ENCODE results near the gene LAMB1. TPM values are rescaled to one million over a fixed set of nuclear protein-coding genes. Genes with fewer than 3 reads are reported as not detected.
"Not testable (repeated sequence)": the region's sequence is repeated elsewhere in the genome, so short reads cannot be mapped to it uniquely, and the experiment has no call there.

Gene LAMB1
- total RNA-seq, 1 donor from 2014 or later = 60.0 TPM

DNA sequence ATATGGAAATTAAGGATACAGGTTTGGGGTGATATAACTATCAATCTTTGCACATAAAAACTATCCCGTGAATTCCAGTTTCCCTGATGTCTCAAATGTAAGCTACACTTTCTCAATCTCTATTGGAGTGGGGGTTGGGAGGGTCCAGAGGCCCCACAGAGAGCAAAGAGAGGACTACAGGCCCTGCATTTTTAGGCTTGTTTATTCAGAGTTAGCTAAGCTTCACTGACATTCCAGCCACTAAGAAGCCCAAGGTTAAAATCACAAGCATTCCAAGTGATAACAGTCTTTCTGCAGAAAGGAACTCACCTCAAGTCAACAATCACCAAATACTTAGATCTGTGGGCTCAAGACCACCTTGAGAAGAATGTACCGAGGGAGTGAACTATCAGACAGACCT is 31.6 kb upstream of the LAMB1 start:
- no peak for DNase-seq
- Histone ChIP-seq H3K27ac (replicated peaks) (no peak overlapping the region), H3K4me3 (no peak overlapping the region), H3K27me3 (ENCODE audit: low read depth) (no peaks in the 10 kb centered on the region), H3K4me1 (no peaks in the 10 kb centered on the region), H3K36me3 (no peaks in the 10 kb centered on the region), H3K9me3 (replicated peaks) (no peaks in the 10 kb centered on the region)
- intact Hi-C loops (cut with micrococcal nuclease) = no loop called here
- TF ChIP-seq, protein P1, sequence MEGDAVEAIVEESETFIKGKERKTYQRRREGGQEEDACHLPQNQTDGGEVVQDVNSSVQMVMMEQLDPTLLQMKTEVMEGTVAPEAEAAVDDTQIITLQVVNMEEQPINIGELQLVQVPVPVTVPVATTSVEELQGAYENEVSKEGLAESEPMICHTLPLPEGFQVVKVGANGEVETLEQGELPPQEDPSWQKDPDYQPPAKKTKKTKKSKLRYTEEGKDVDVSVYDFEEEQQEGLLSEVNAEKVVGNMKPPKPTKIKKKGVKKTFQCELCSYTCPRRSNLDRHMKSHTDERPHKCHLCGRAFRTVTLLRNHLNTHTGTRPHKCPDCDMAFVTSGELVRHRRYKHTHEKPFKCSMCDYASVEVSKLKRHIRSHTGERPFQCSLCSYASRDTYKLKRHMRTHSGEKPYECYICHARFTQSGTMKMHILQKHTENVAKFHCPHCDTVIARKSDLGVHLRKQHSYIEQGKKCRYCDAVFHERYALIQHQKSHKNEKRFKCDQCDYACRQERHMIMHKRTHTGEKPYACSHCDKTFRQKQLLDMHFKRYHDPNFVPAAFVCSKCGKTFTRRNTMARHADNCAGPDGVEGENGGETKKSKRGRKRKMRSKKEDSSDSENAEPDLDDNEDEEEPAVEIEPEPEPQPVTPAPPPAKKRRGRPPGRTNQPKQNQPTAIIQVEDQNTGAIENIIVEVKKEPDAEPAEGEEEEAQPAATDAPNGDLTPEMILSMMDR (IDR thresholded peaks at IDR 0.05; ENCODE audit: borderline replicate concordance) = no peak

DNA sequence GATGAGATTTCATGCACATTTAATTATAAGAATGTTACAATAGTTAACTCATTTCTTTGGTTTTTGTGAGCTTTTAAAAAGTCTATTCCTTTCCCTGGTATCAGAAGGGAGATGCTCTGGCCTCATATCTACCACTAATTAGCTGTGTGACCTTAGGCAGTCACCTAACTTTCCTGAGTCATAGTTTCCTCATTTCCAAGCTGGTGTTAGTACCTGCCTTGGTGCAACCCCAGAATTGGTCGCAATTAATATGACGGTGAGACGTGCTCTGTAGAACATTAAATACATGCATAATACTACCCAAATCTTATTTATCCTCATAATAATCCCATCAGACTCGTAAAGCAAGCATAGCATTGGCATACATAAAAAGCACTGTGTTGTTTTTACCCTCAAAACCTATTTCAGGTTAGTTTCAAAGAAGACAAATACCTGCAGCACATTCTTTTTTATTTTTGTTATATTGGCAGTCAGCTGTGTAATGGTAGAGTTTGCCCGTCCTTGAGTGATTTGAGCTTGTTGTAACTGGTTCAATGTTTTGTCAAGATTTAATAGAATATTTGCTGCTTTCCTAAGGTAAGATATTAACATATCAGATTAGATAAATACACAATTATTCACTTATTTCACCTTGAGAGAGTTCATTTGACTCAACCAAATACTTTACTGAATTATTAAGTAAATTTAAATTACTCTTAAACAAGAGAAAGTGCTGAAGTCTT is 31.0 kb upstream of the LAMB1 start:
- DNase-seq = no peak
- no peaks in the 10 kb centered on the region for H3K9me3 ChIP-seq (replicated peaks)
- H3K27ac ChIP-seq (replicated peaks) = no peak overlapping the region
- intact Hi-C loops (cut with micrococcal nuclease) = no loop called here
- no peaks in the 10 kb centered on the region for H3K4me1 ChIP-seq
- no peaks in the 10 kb centered on the region for H3K36me3 ChIP-seq
- TF ChIP-seq, protein P1 (IDR thresholded peaks at IDR 0.05; ENCODE audit: borderline replicate concordance) = no peak
- H3K27me3 ChIP-seq (ENCODE audit: low read depth) = no peaks in the 10 kb centered on the region
- no peak overlapping the region for H3K4me3 ChIP-seq

DNA sequence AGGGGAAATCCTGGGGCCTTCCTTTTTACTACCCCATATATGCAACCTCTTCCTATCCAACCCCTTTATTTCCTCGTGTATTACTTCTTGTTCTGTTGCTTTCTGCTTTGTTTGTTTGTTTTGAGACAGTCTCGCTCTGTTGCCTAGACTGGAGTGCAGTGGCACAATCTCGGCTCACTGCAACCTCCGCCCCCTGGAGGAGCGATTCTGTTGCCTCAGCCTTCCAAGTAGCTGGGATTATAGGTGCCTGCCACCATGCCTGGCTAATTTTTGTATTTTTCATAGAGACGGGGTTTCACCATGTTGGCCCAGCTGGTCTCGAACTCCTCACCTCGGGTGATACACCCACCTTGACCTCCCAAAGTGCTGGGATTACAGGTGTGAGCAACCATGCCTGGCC is 30.3 kb upstream of the LAMB1 start:
- intact Hi-C loops (cut with micrococcal nuclease); H3K9me3 ChIP-seq (replicated peaks); DNase-seq; H3K4me1 ChIP-seq; H3K27ac ChIP-seq (replicated peaks); H3K36me3 ChIP-seq; H3K27me3 ChIP-seq (ENCODE audit: low read depth); H3K4me3 ChIP-seq: not testable (repeated sequence)

DNA sequence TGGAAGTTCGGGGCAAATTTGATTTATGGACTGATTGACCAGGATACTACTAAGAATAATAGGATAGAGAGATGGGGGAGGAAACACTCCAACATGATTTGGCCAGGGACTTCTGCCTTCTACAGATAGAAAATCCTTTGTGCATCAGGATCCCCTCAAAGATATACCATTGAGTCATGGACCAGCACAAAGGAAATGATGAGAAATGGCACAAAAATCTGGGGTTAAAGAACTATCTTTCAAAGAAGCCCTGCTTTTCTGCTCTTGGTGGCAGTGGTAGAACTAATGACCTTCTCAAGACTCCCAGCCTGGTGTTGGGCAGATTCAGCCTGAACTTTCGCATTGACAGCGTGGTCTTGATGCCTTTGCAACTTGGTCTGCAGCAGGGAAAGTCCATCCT is 27.6 kb upstream of the LAMB1 start:
- no peak for DNase-seq
- Histone ChIP-seq H3K36me3 (no peaks in the 10 kb centered on the region), H3K27me3 (ENCODE audit: low read depth) (no peaks in the 10 kb centered on the region), H3K4me3 (no peak overlapping the region), H3K9me3 (replicated peaks) (no peaks in the 10 kb centered on the region), H3K4me1 (no peaks in the 10 kb centered on the region), H3K27ac (replicated peaks) (no peak overlapping the region)
- intact Hi-C loops (cut with micrococcal nuclease) = no loop called here
- TF ChIP-seq, protein P1 (IDR thresholded peaks at IDR 0.05; ENCODE audit: borderline replicate concordance) = no peak

DNA sequence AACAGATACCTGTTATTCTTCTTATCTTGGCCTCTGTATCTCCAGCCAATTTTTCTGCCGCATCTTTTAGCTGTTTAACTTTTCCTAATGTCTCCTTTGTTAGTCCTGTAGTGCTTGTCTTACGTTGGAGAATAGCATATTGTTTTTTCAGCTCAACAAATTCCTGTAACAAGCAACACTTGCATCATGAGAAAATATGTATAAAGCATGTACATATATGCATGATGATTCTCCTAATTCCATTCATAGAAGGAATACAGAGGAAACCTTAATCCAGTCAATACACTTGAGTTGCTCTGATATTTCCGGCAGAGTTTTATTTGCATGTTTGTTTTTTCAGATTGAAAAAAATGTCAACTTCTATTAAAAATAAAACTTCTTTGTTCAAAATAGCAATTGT is 26.1 kb upstream of the LAMB1 start:
- intact Hi-C loops (cut with micrococcal nuclease) = no loop called here
- H3K27ac ChIP-seq (replicated peaks) = no peak overlapping the region
- H3K36me3 ChIP-seq = no peaks in the 10 kb centered on the region
- no peak for DNase-seq
- H3K9me3 ChIP-seq (replicated peaks) = no peaks in the 10 kb centered on the region
- H3K4me3 ChIP-seq = no peak overlapping the region
- no peaks in the 10 kb centered on the region for H3K4me1 ChIP-seq
- no peaks in the 10 kb centered on the region for H3K27me3 ChIP-seq (ENCODE audit: low read depth)
- TF ChIP-seq, protein P1 (IDR thresholded peaks at IDR 0.05; ENCODE audit: borderline replicate concordance) = no peak

DNA sequence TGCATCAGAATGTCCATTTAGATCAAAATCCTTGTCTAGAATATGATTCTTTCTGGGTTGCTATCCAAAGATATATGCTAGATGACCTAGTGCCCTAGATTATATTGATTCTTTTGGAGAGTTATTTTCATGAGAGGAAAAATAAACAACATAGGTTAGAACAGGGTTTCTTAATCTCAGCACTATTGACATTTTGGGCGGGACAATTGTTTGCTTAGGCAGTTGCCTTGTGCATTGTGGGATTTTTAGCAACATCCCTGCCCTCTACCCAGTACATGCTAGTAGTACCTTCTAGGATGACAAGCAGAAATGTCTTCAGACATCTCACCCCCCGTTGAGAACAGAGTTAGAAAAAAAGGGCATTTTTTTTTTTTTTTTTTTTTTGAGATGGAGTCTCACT is 25.1 kb upstream of the LAMB1 start:
- Histone ChIP-seq H3K4me3 (no peak overlapping the region), H3K4me1 (no peaks in the 10 kb centered on the region), H3K27me3 (ENCODE audit: low read depth) (no peaks in the 10 kb centered on the region), H3K36me3 (no peaks in the 10 kb centered on the region), H3K9me3 (replicated peaks) (no peaks in the 10 kb centered on the region), H3K27ac (replicated peaks) (no peak overlapping the region)
- intact Hi-C loops (cut with micrococcal nuclease) = no loop called here
- DNase-seq = no peak
- TF ChIP-seq, protein P1 (IDR thresholded peaks at IDR 0.05; ENCODE audit: borderline replicate concordance) = no peak

All from left ventricle myocardium inferior (tissue), 1 donor.